A549 treated with Hydrocortisone at 1 μM for 4 hours (cell line): ENCODE measurements around the gene FALEC. TPM values are rescaled to one million over a fixed set of nuclear protein-coding genes. Genes with fewer than 3 reads are reported as not detected.

Source experiments
- total RNA-seq: library from RNA; stranded (reverse); fragments of 200-300 nt; extraction: Qiagen RNA extraction; gene quantifications from 5 replicates; pipeline ENCODE4 v1.2.3, GENCODE V29; 2022

Gene FALEC
- 0.22 TPM in 1 of 5 replicates, not detected in the others for total RNA-seq

DNA sequence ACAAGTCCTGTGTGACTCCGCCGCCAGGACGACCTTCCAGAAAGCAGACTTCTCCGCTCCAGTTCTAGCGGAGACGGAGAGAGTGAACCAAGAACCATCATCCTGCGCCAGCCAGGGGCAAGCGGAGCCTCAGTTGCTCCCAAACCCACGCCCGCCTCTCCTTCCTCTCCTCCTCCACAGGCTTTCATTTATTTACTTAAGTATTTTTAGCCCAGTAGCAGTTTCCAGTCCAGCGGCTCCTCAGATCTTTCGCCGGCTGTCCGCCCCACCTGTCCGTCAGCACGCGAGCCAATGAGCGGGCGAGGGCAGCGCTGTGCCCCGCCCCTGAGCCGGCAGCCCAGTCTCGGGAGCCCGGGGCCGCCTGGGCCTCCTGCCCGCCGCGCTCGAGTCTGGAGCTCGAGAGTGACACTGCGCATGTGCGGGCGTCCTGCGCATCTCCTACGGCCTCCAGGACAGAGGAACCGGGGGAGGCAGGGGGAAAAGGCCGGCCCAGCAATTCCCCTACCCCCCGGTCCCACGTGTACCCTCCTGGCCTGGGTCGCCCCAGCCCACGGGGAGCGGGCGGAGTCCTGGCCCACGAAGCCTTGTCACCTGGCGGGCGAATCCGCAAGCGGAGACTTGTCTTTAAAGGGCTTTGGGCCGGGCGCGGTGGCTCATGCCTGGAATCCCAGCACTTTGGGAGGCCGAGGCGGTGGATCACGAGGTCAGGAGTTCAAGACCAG is at the start of gene FALEC:
Gene FALEC, plus strand, starts transcription at position 425 of the 722 bp plus-strand sequence.

GRCh38 chr1:150486966-150487762 is 28.4 kb upstream of the FALEC start, which contains the start of gene TARS2:
TSS of gene TARS2 (plus strand) at chr1:150487419. CDS start at chr1:150487451, 32 bp downstream.

DNA sequence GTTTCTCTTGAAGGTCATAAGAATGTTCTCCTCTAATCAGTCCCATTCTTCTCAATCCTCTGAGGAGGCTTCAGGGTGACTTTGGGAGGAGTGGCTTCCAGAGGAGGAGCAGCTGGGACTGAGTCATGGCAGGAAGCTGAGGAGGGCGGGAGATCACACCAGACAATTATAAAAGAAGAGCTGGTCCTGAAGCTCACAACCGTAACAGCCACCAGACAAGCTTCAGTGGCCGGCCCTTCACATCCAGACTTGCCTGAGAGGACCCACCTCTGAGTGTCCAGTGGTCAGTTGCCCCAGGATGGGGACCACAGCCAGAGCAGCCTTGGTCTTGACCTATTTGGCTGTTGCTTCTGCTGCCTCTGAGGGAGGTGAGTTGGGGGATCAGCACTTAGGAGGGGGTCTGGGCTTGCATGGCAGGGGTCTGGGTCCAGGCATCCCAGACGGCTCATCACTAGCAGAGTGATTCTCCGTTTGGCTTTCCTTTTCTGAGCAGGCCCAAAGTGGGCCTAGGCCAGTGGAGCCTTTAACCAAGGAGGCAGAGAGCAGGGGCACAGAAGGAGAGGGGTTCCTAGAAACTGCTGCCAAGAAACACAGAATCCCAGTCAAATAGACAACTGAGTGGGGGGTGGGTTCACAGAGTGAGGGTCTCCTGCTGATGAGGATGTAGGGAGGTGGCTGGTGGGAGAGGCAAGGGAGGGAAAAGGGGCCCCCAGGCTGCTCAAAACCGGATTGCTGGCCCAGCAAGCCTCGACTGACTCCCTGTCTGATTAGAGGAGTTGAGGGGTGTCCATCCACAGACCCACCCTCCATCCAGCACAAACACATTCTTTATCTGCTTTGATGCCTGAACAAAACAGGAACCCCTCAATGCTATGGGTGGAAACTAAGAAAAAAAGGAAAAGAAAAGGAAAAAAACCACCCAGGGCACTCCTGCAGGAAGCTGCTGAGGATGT is 7.4 kb upstream of the FALEC start, which contains the start of gene ECM1:
Gene ECM1, plus strand, starts transcription at position 198 of the 953 bp plus-strand sequence. Its CDS starts 101 bp downstream, at position 299.

DNA sequence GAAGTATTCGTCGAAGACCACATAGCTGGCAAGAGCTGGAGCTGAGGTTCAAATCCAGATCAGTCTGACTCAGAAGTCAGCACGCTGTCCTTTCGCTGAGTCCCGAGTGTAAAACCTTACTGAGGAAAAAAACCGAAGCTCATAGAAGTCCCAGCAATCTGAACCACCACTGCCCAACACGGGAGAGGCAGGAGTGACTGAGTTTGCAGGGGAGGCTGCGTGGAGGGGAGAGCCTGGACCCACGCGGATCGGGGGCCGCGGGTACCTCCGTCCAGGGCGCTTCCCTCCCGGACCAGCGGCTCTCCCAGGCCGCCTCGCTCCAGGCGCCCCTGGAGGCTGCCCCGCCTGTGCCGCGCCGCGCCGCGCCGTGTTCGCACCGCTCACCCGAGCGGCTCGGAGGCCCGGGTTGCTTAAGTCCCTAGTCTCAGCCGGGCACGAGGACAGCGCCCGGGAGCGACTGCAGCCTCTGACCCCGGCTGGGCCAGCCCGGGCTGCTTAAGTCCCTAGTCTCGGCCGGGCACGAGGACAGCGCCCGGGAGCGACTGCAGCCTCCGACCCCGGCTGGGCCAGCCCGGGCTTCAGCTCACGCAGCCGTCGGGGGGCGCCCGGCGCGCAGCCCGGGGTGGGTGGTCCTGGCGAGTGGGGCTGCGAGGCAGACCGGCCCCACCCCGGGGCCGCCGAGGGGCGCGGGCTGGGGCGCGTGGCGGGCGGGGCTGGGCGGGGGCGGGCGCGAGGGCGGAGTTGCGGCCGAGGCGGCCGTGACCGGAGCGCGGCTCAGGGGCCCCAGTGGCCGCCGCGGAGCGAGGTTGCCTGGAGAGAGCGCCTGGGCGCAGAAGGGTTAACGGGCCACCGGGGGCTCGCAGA is 33.3 kb downstream of the FALEC start, which contains the start of gene ADAMTSL4:
Gene ADAMTSL4, plus strand, starts transcription at position 777 of the 864 bp plus-strand sequence. CDS start 2,881 bp downstream, outside the sequence.

GRCh38 chr1:150579110-150579944 is 63.8 kb downstream of the FALEC start, which contains the start of gene MCL1:
TSS of gene MCL1 (minus strand) at chr1:150579610. CDS start at chr1:150579530, 80 bp downstream.

Other genes with a start within 250 kb of the FALEC start
- gene APH1A, start 246.7 kb upstream of the FALEC start, total RNA-seq: 134 to 156 TPM (median 147 TPM) in 5 replicates
- 0.15 to 0.33 TPM (median 0.29 TPM) in 5 replicates for gene C1orf54, start 243.0 kb upstream of the FALEC start, total RNA-seq
- 1.5 to 3.1 TPM (median 2.2 TPM) in 5 replicates for gene CIART, start 233.2 kb upstream of the FALEC start, total RNA-seq
- gene MRPS21, start 221.9 kb upstream of the FALEC start, total RNA-seq: 74.4 to 93.9 TPM (median 89.7 TPM) in 5 replicates
- 48.2 to 64.3 TPM (median 54.6 TPM) in 5 replicates for gene PRPF3, start 194.2 kb upstream of the FALEC start, total RNA-seq
- gene RPRD2, start 151.6 kb upstream of the FALEC start, total RNA-seq: 12.5 to 15.7 TPM (median 13.7 TPM) in 5 replicates
- gene TARS2, start 28.3 kb upstream of the FALEC start, total RNA-seq: 21.1 to 25.0 TPM (median 23.1 TPM) in 5 replicates
- 1.4 to 2.0 TPM (median 1.8 TPM) in 5 replicates for gene ECM1, start 7.6 kb upstream of the FALEC start, total RNA-seq
- gene ADAMTSL4, start 33.7 kb downstream of the FALEC start, total RNA-seq: 4.4 to 7.3 TPM (median 6.8 TPM) in 5 replicates
- 227 to 337 TPM (median 299 TPM) in 5 replicates for gene MCL1, start 63.9 kb downstream of the FALEC start, total RNA-seq
- gene ENSA, start 113.9 kb downstream of the FALEC start, total RNA-seq: 128 to 143 TPM (median 138 TPM) in 5 replicates
- gene GOLPH3L, start 181.4 kb downstream of the FALEC start, total RNA-seq: 11.5 to 21.8 TPM (median 15.3 TPM) in 5 replicates
- 6.7 to 11.9 TPM (median 9.5 TPM) in 5 replicates for gene HORMAD1, start 205.1 kb downstream of the FALEC start, total RNA-seq